ENCODE results near the gene ITPR1. TPM values are rescaled to one million over a fixed set of nuclear protein-coding genes. Genes with fewer than 3 reads are reported as not detected.

ITPR1 gene
- total and polyA plus RNA-seq, 2 of the 4 experiments (the other 2 are of a cell fraction): 1.8 to 5.7 TPM

DNA sequence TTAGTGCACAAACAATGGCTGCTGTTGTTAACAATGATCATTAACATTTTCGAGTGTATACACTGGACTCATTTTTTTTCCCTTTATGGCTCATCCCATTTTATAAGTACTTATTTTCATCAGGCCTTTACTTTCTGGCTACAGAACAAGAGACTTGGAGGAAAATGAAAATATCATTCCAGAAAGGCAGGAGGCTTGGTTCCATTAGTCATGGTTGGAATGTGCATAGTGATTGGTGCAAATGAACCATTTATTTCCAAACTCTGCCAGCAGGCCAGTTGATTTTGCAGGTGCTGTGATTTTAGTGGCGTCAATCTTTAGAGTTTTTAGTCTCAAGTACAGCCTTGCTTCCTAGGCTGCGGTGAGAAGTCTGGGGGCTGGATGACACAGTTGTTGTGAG is 151.8 kb downstream of the ITPR1 start:
- no peak overlapping the region for H3K56ac ChIP-seq (ENCODE audit: extremely low read depth, insufficient read depth, low read length)
- H4K5ac ChIP-seq (ENCODE audit: low read depth, low read length): no peak overlapping the region
- intact Hi-C loops (cut with micrococcal nuclease) (no loop called here), dilution Hi-C loops (cut with HindIII; ENCODE audit: low sequenced_read_pairs, unreplicated experiment) (no loop called here), in situ Hi-C loops (cut with MboI; ENCODE audit: low sequenced_read_pairs) (no loop called here)
- ChIA-PET CTCF (no interaction called here), POLR2A (ENCODE audit: unreplicated experiment) (no interaction called here)
- H3K9me1 ChIP-seq (ENCODE audit: insufficient read depth, low read length): no peaks in the 10 kb centered on the region
- no peaks in the 10 kb centered on the region for H3K27me3 ChIP-seq (ENCODE audit: control insufficient read depth, insufficient read depth, low read length)
- no peak overlapping the region for H3K4me3 ChIP-seq (ENCODE audit: insufficient read depth, low read depth, low read length)
- H2AFZ ChIP-seq (replicated peaks; ENCODE audit: low read length, poor library complexity): no peak overlapping the region
- no peak overlapping the region for H4K91ac ChIP-seq (ENCODE audit: insufficient read depth, low read depth, low read length)
- H3K4ac ChIP-seq (ENCODE audit: low read depth, low read length): no peak overlapping the region
- no peaks in the 10 kb centered on the region for H3K36me3 ChIP-seq (ENCODE audit: control insufficient read depth, insufficient read depth, low read length)
- H2AK5ac ChIP-seq (ENCODE audit: low read depth, low read length): no peak overlapping the region
- no peak overlapping the region for H2BK20ac ChIP-seq (ENCODE audit: low read depth, low read length)
- no peak overlapping the region for H3K4me2 ChIP-seq (ENCODE audit: low read depth, low read length)
- H3K18ac ChIP-seq (ENCODE audit: low read depth, low read length): no peak overlapping the region
- H2AK9ac ChIP-seq (replicated peaks; ENCODE audit: low read depth, low read length, poor library complexity): no peak overlapping the region
- BruUV-seq (replicated peaks): no TSS peak
- DNase-seq: peak; percentile 20
- no peak overlapping the region for H3K9ac ChIP-seq (ENCODE audit: low read depth, low read length)
- H3K27ac ChIP-seq (ENCODE audit: insufficient read depth, low read length): no peak overlapping the region
- H3K14ac ChIP-seq (replicated peaks; ENCODE audit: low read depth, low read length): no peak overlapping the region
- H2BK120ac ChIP-seq (ENCODE audit: low read depth, low read length): no peak overlapping the region
- no peak overlapping the region for H2BK5ac ChIP-seq (ENCODE audit: low read depth, low read length, poor library complexity, severe bottlenecking)
- ATAC-seq (ENCODE audit: low read depth): peak; percentile 37; the same call in 1 of the 2 replicates
- H3K9me3 ChIP-seq (ENCODE audit: control insufficient read depth, insufficient read depth, low read length): no peaks in the 10 kb centered on the region
- H4K20me1 ChIP-seq (ENCODE audit: insufficient read depth, low read length): no peaks in the 10 kb centered on the region
- H3K23ac ChIP-seq (ENCODE audit: low read depth, low read length): no peak overlapping the region
- H4K8ac ChIP-seq (ENCODE audit: low read depth in 2 of 2, low read length in 2 of 2): no peak overlapping the region
- no peak overlapping the region for H2BK15ac ChIP-seq (ENCODE audit: low read depth, low read length)
- no peaks in the 10 kb centered on the region for H3K4me1 ChIP-seq (ENCODE audit: control insufficient read depth, insufficient read depth, low read length)
- WGBS, 2 experiments (ENCODE audit: extremely low coverage in 2 of 2, insufficient read length in 1 of 2): 80% methylated on average over 1 of the region's 3 CpGs; no CpG with 5 or more reads in 1 of the 2 experiments
- TF ChIP-seq FOS (IDR thresholded peaks at IDR 0.05; ENCODE audit: low read depth, low read length): no peak
- TF ChIP-seq RAD21 (IDR thresholded peaks at IDR 0.05; ENCODE audit: low read length): no peak
- no peaks in the 10 kb centered on the region for H3K79me1 ChIP-seq (ENCODE audit: low read depth in 1 of 2, low read length in 2 of 2)
